GM06990 (cell line): ENCODE measurements around the gene ZMAT3.

ENCODE experiments used
- DNase-seq: peaks from one replicate; pipeline ENCODE4 v3.0.0-alpha.2; 2011; ENCODE audit not compliant: insufficient read length; ENCODE audit errors: extremely low read depth
- H3K27me3 ChIP-seq: replicated peaks from 2 replicates; pipeline ENCODE4 v1.6.0; 2011; ENCODE audit warnings: low read length; ENCODE audit not compliant: control insufficient read depth, insufficient read depth
- H3K36me3 ChIP-seq: 2 replicates; pipeline ENCODE4 v1.5.1; 2011; ENCODE audit warnings: low read length; ENCODE audit not compliant: control insufficient read depth, insufficient read depth
- H3K4me3 ChIP-seq: replicated peaks from 2 replicates; pipeline ENCODE4 v1.5.1; 2011; ENCODE audit warnings: low read depth, mild to moderate bottlenecking, control low read depth, low read length
- CTCF ChIP-seq: IDR thresholded peaks from 2 replicates; pipeline ENCODE4 v1.5.1; 2011; ENCODE audit warnings: low read length, control low read depth, mild to moderate bottlenecking, inconsistent platforms; ENCODE audit not compliant: insufficient read depth, poor library complexity, severe bottlenecking

The ZMAT3 gene

GRCh38 chr3:179026636-179027035 is 45.0 kb downstream of the ZMAT3 start:
- no peak for TF ChIP-seq CTCF
- H3K36me3 ChIP-seq: peaks cover 6% of the 10 kb centered on the region
- DNase-seq: no peak
- no peak overlapping the region for H3K4me3 ChIP-seq
- no peaks in the 10 kb centered on the region for H3K27me3 ChIP-seq

GRCh38 chr3:179021119-179021903 is 50.3 kb downstream of the ZMAT3 start:
- DNase-seq: no peak
- Histone ChIP-seq H3K4me3 (no peak overlapping the region), H3K36me3 (peaks cover 5% of the 10 kb centered on the region), H3K27me3 (no peaks in the 10 kb centered on the region)
- TF ChIP-seq CTCF: no peak

- no peak for DNase-seq
- no peak for TF ChIP-seq CTCF
- H3K4me3 ChIP-seq: no peak overlapping the region
- no peaks in the 10 kb centered on the region for H3K27me3 ChIP-seq
- peaks cover 5% of the 10 kb centered on the region for H3K36me3 ChIP-seq
Observed at GRCh38 chr3:179020112-179020511, 51.5 kb downstream of the ZMAT3 start.

- TF ChIP-seq CTCF: no peak
- Histone ChIP-seq H3K27me3 (no peaks in the 10 kb centered on the region), H3K4me3 (no peak overlapping the region), H3K36me3 (0 out of 2 replicates have a peak, but pooled peaks cover 2% of the 10 kb centered on the region)
- DNase-seq: no peak
Observed at GRCh38 chr3:179018808-179019207, 52.8 kb downstream of the ZMAT3 start.

- TF ChIP-seq CTCF: no peak
- H3K27me3 ChIP-seq: no peaks in the 10 kb centered on the region
- H3K4me3 ChIP-seq: peak overlapping the region; percentile 28
- H3K36me3 ChIP-seq: 0 out of 2 replicates have a peak, but pooled peaks cover 2% of the 10 kb centered on the region
- peak; percentile 37 for DNase-seq
Observed at GRCh38 chr3:179016979-179017670, 54.5 kb downstream of the ZMAT3 start.
